Endothelial cell of umbilical vein (primary cell): ENCODE results near the gene TAS2R30. TPM values are rescaled to one million over a fixed set of nuclear protein-coding genes. Genes with fewer than 3 reads are reported as not detected.

Experiments used
- BruUV-seq: library from RNA; stranded (reverse); fragments of 400-500 nt; replicated peaks from 2 replicates; lab custom pipeline; 2021; lab: Mats Ljungman, UMichigan
- CTCF ChIA-PET: fragments of 300-600, 350-600 bp; sonication (Branson Sonifier 250); formaldehyde crosslinking; loops from one replicate; lab custom pipeline; 2021; ENCODE audit warnings: antibody characterized with exemption, inconsistent platforms; lab: Charles Lee
- POLR2A ChIA-PET: fragments of 300-600, 350-600 bp; sonication (Branson Sonifier 250); formaldehyde crosslinking; loops from one replicate; lab custom pipeline; 2021; ENCODE audit warnings: antibody characterized with exemption, inconsistent platforms; lab: Charles Lee
- DNase-seq: peaks from one replicate; pipeline ENCODE4 v3.0.0-alpha.2; 2011; ENCODE audit warnings: low read depth, low spot score
- FAIRE-seq: peaks from 2 replicates; lab custom pipeline; 2011; peaks lifted over from hg19 to GRCh38; lab: Jason Lieb, UNC
- H2AFZ ChIP-seq: 2 replicates; pipeline ENCODE4 v1.6.0; 2012; ENCODE audit warnings: low read depth, low read length, control low read depth, inconsistent platforms
- H3K27ac ChIP-seq: 2 replicates; pipeline ENCODE4 v1.5.1; 2011; ENCODE audit warnings: low read depth, mild to moderate bottlenecking, control low read depth, low read length, moderate library complexity; ENCODE audit not compliant: insufficient read depth
- H3K27me3 ChIP-seq, 2 experiments: 2 replicates each; pipeline versions ENCODE4 v1.6.0 to v1.6.1; 2011; ENCODE audit warnings: low read length in 2 of 2, mixed read lengths in 1 of 2; ENCODE audit not compliant: control insufficient read depth in 2 of 2, insufficient read depth in 2 of 2
- H3K36me3 ChIP-seq, 2 experiments: 2 replicates in 1 of 2; 3 replicates in 1 of 2; pipeline ENCODE4 v1.5.1; 2011; ENCODE audit warnings: low read length in 2 of 2, mild to moderate bottlenecking in 1 of 2, moderate library complexity in 1 of 2; ENCODE audit not compliant: control insufficient read depth in 2 of 2, insufficient read depth in 2 of 2; ENCODE audit errors: extremely low read depth in 1 of 2
- H3K4me1 ChIP-seq: 3 replicates; pipeline ENCODE4 v1.5.1; 2011; ENCODE audit warnings: mild to moderate bottlenecking, low read length; ENCODE audit not compliant: control insufficient read depth, insufficient read depth; ENCODE audit errors: extremely low read depth
- H3K4me2 ChIP-seq: 2 replicates; pipeline ENCODE4 v1.6.1; 2011; ENCODE audit warnings: low read length, control low read depth, mixed read lengths; ENCODE audit not compliant: insufficient read depth
- H3K4me3 ChIP-seq, 3 experiments: fragments of 200-600 bp in 1 of 3; sonication (generic), shearing (Covaris generic) in 1 of 3; replicated peaks in 1 of 3; 2 replicates each; pipeline ENCODE4 v1.5.1; 2011 to 2016; ENCODE audit warnings: control low read depth in 3 of 3, low read length in 3 of 3, mild to moderate bottlenecking in 2 of 3, inconsistent platforms in 1 of 3, low read depth in 1 of 3, moderate library complexity in 1 of 3; ENCODE audit not compliant: insufficient read depth in 1 of 3
- H3K79me2 ChIP-seq: 2 replicates; pipeline ENCODE4 v1.6.0; 2012; ENCODE audit warnings: low read length, inconsistent platforms; ENCODE audit not compliant: control insufficient read depth, insufficient read depth
- H3K9ac ChIP-seq: replicated peaks from 2 replicates; pipeline ENCODE3; 2011; ENCODE audit warnings: low read length, control low read depth; ENCODE audit not compliant: insufficient read depth; ENCODE audit errors: extremely low read depth
- H3K9me1 ChIP-seq: replicated peaks from 3 replicates; pipeline ENCODE4 v1.6.0; 2011; ENCODE audit warnings: mild to moderate bottlenecking, low read length; ENCODE audit not compliant: control insufficient read depth, insufficient read depth; ENCODE audit errors: extremely low read depth
- H3K9me3 ChIP-seq: replicated peaks from 2 replicates; pipeline ENCODE4 v1.5.1; 2012; ENCODE audit warnings: low read length, inconsistent platforms; ENCODE audit not compliant: control insufficient read depth, insufficient read depth
- H4K20me1 ChIP-seq: replicated peaks from 2 replicates; pipeline ENCODE3; 2011; ENCODE audit warnings: mild to moderate bottlenecking, low read length; ENCODE audit not compliant: control insufficient read depth, insufficient read depth; ENCODE audit errors: extremely low read depth
- EZH2 ChIP-seq: IDR thresholded peaks from 2 replicates; pipeline ENCODE4 v1.6.1; 2012; ENCODE audit warnings: borderline replicate concordance, low read depth, mild to moderate bottlenecking, moderate library complexity, low read length, inconsistent platforms; ENCODE audit not compliant: severe bottlenecking
- FOS ChIP-seq: IDR thresholded peaks from 2 replicates; pipeline ENCODE4 v1.6.1; 2011; ENCODE audit warnings: mild to moderate bottlenecking, low read length, moderate library complexity, borderline replicate concordance; ENCODE audit not compliant: insufficient read depth
- GATA2 ChIP-seq: IDR thresholded peaks from 2 replicates; pipeline ENCODE4 v1.7.0; 2011; ENCODE audit warnings: low read depth, mild to moderate bottlenecking, moderate library complexity, mixed read lengths, low read length; ENCODE audit not compliant: insufficient read length, insufficient read depth
- JUN ChIP-seq: IDR thresholded peaks from 2 replicates; pipeline ENCODE4 v1.6.1; 2011; ENCODE audit warnings: borderline replicate concordance, low read depth; ENCODE audit not compliant: insufficient read length, insufficient read depth
- MYC ChIP-seq: IDR thresholded peaks from one replicate; pipeline ENCODE4 v1.6.1; 2011; ENCODE audit warnings: mild to moderate bottlenecking, low read depth, low read length
- POLR2A ChIP-seq: IDR thresholded peaks from 2 replicates; pipeline ENCODE4 v1.6.1; 2012; ENCODE audit warnings: low read depth, mild to moderate bottlenecking, control low read depth, low read length
- POLR2AphosphoS5 ChIP-seq: IDR thresholded peaks from 2 replicates; pipeline ENCODE4 v1.6.1; 2012; ENCODE audit warnings: low read depth, mild to moderate bottlenecking, control low read depth, low read length, moderate library complexity; ENCODE audit not compliant: insufficient read depth
- dilution Hi-C: fragments of 300-500 bp; cut with MboI; formaldehyde crosslinking; loops from one replicate; pipeline ENCODE4 v1.15.0; 2019; ENCODE audit warnings: low sequenced_read_pairs; ENCODE audit not compliant: extremely low pct_ligation_motif_present
- intact Hi-C: fragments of 100-400 bp; cut with micrococcal nuclease; formaldehyde crosslinking; loops from one replicate; pipeline ENCODE4 v1.10.0; 2022
- polyA plus RNA-seq, 4 experiments: library from polyadenylated mRNA; depleted of rRNA in 3 of 4; stranded (reverse) in 3 of 4; unstranded in 1 of 4; fragments of >200 nt; gene quantifications; 2 replicates each; pipeline versions ENCODE4 v1.2.1 to v1.2.3, GENCODE V29; 2011 to 2012; ENCODE audit warnings: missing spikeins in 1 of 4
- small RNA-seq: library from RNA; depleted of rRNA; stranded (forward); fragments of <200 nt; gene quantifications from one replicate; pipeline ENCODE3, GENCODE V24; 2012; ENCODE audit warnings: low replicate concordance, low read depth; ENCODE audit not compliant: insufficient read depth, insufficient read length
- total RNA-seq: library from RNA; stranded (reverse); gene quantifications from 2 replicates; pipeline ENCODE4 v1.2.3, GENCODE V29; 2021
- TF ChIP-seq, protein P1 (sequence below), 2 donors: IDR thresholded peaks; 1 replicate in 1 of 2; 2 replicates in 1 of 2; pipeline ENCODE4 v1.5.1; 2011; ENCODE audit warnings: low read length in 2 of 2, mild to moderate bottlenecking in 2 of 2, moderate library complexity in 2 of 2, control low read depth in 1 of 2, inconsistent platforms in 1 of 2, low read depth in 1 of 2; ENCODE audit not compliant: insufficient read depth in 1 of 2; ENCODE audit errors: extremely low read depth in 1 of 2
- TF ChIP-seq, protein P2 (sequence below): IDR thresholded peaks from 2 replicates; pipeline ENCODE4 v1.6.1; 2011; ENCODE audit not compliant: insufficient read depth, insufficient read length

Gene TAS2R30
- total and polyA plus RNA-seq, 2 donors (not counting 3 experiments of a cell fraction or from before 2014, with no cell fraction given) = 0.26 to 5.2 TPM

DNA sequence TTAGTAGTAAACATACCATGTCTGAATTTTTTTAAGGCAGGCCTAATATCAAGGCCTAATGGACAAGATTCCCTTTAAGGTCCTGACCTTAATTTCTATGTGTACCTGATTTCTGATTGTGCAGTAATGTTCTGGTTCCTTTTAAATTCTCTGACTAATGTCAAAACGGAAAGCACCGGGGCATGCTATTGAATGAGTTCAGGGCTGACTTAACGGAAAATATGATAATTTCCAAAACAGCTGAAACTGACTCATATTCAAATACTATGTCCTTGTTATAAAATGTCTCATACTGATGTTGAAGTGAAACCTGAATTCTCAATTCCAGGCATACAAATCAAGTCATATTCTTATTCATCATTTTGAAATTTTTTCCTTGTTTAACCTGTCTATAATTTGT lies 49.0 kb downstream of the TAS2R30 start:
- no peaks in the 10 kb centered on the region for H3K36me3 ChIP-seq
- ChIA-PET POLR2A (no interaction called here), CTCF (no interaction called here)
- H3K4me1 ChIP-seq = no peaks in the 10 kb centered on the region
- H3K4me2 ChIP-seq = no peak overlapping the region
- intact Hi-C loops = loop anchor here (5.0 kb wide), 1 partner anchor 48 kb away; no protein-coding TSS in a partner anchor
- dilution Hi-C loops = no loop called here
- H3K27me3 ChIP-seq = no peaks in the 10 kb centered on the region
- H3K27ac ChIP-seq = peak overlapping the region; percentile 23
- H3K9me3 ChIP-seq = no peaks in the 10 kb centered on the region
- DNase-seq = peak; percentile 23
- no TSS peak for BruUV-seq
- no peaks in the 10 kb centered on the region for H3K9me1 ChIP-seq
- H3K79me2 ChIP-seq = no peaks in the 10 kb centered on the region
- H2AFZ ChIP-seq = no peak overlapping the region
- H3K4me3 ChIP-seq = no peak overlapping the region
- no peak for FAIRE-seq
- TF ChIP-seq, protein P1, sequence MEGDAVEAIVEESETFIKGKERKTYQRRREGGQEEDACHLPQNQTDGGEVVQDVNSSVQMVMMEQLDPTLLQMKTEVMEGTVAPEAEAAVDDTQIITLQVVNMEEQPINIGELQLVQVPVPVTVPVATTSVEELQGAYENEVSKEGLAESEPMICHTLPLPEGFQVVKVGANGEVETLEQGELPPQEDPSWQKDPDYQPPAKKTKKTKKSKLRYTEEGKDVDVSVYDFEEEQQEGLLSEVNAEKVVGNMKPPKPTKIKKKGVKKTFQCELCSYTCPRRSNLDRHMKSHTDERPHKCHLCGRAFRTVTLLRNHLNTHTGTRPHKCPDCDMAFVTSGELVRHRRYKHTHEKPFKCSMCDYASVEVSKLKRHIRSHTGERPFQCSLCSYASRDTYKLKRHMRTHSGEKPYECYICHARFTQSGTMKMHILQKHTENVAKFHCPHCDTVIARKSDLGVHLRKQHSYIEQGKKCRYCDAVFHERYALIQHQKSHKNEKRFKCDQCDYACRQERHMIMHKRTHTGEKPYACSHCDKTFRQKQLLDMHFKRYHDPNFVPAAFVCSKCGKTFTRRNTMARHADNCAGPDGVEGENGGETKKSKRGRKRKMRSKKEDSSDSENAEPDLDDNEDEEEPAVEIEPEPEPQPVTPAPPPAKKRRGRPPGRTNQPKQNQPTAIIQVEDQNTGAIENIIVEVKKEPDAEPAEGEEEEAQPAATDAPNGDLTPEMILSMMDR (IDR thresholded peaks at IDR 0.05; ENCODE audit: extremely low read depth in 1 of 2, insufficient read depth in 1 of 2, low read depth in 1 of 2, low read length in 2 of 2) = no peak
- TF ChIP-seq EZH2 (no peak), GATA2 (no peak), JUN (no peak), FOS (no peak), POLR2A (no peak), MYC (no peak), POLR2AphosphoS5 (no peak)
- TF ChIP-seq, protein P2, sequence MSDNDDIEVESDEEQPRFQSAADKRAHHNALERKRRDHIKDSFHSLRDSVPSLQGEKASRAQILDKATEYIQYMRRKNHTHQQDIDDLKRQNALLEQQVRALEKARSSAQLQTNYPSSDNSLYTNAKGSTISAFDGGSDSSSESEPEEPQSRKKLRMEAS = no peak
- no peak overlapping the region for H3K9ac ChIP-seq
- no peaks in the 10 kb centered on the region for H4K20me1 ChIP-seq

Small RNA genes lying within 50 kb of the gene (small RNA-seq; reads per million reads assigned to genes)
- gene AC018630.1 = not detected

Other genes with a start within 250 kb of the TAS2R30 start
- 0.97 and 1.7 TPM in 2 replicates for gene TAS2R13, start 225.1 kb downstream of the TAS2R30 start, total RNA-seq
- gene TAS2R13, start 225.1 kb downstream of the TAS2R30 start, polyA plus RNA-seq = 0.04 and 0.08 TPM in 2 replicates
- gene PRH2, start 205.4 kb downstream of the TAS2R30 start, total RNA-seq = not detected in 2 replicates
- 0.21 TPM in 1 of 2 replicates, not detected in the other for gene PRH2, start 205.4 kb downstream of the TAS2R30 start, polyA plus RNA-seq
- gene TAS2R14, start 195.4 kb downstream of the TAS2R30 start, total RNA-seq = 3.0 and 4.2 TPM in 2 replicates
- gene TAS2R14, start 195.4 kb downstream of the TAS2R30 start, polyA plus RNA-seq = 0.76 and 0.91 TPM in 2 replicates
- 1.5 and 1.6 TPM in 2 replicates for gene TAS2R50, start 147.7 kb downstream of the TAS2R30 start, total RNA-seq
- gene TAS2R50, start 147.7 kb downstream of the TAS2R30 start, polyA plus RNA-seq = 0.12 TPM in 1 of 2 replicates, not detected in the other
- 2.2 and 3.3 TPM in 2 replicates for gene TAS2R20, start 136.3 kb downstream of the TAS2R30 start, total RNA-seq
- 0.30 and 0.48 TPM in 2 replicates for gene TAS2R20, start 136.3 kb downstream of the TAS2R30 start, polyA plus RNA-seq
- gene TAS2R19, start 112.0 kb downstream of the TAS2R30 start, total RNA-seq = 3.1 and 4.1 TPM in 2 replicates
- gene TAS2R19, start 112.0 kb downstream of the TAS2R30 start, polyA plus RNA-seq = 0.12 and 0.29 TPM in 2 replicates
- 3.2 and 4.3 TPM in 2 replicates for gene TAS2R31, start 103.2 kb downstream of the TAS2R30 start, total RNA-seq
- 0.12 TPM in 1 of 2 replicates, not detected in the other for gene TAS2R31, start 103.2 kb downstream of the TAS2R30 start, polyA plus RNA-seq
- gene TAS2R46, start 72.3 kb downstream of the TAS2R30 start, total RNA-seq = 1.4 and 2.4 TPM in 2 replicates
- 0.14 TPM in 1 of 2 replicates, not detected in the other for gene TAS2R46, start 72.3 kb downstream of the TAS2R30 start, polyA plus RNA-seq
- 0.88 and 1.8 TPM in 2 replicates for gene TAS2R43, start 42.3 kb downstream of the TAS2R30 start, total RNA-seq
- gene TAS2R43, start 42.3 kb downstream of the TAS2R30 start, polyA plus RNA-seq = 0.07 TPM in 1 of 2 replicates, not detected in the other
- gene SMIM10L1, start 36.5 kb upstream of the TAS2R30 start, total RNA-seq = 10.8 and 10.9 TPM in 2 replicates
- 5.1 and 6.2 TPM in 2 replicates for gene SMIM10L1, start 36.5 kb upstream of the TAS2R30 start, polyA plus RNA-seq
- not detected in 2 replicates for gene TAS2R42, start 52.3 kb upstream of the TAS2R30 start, total RNA-seq
- gene TAS2R42, start 52.3 kb upstream of the TAS2R30 start, polyA plus RNA-seq = not detected in 2 replicates
- gene PRB3, start 135.1 kb upstream of the TAS2R30 start, total RNA-seq = not detected in 2 replicates
- gene PRB3, start 135.1 kb upstream of the TAS2R30 start, polyA plus RNA-seq = not detected in 2 replicates
- not detected in 2 replicates for gene PRB4, start 175.8 kb upstream of the TAS2R30 start, total RNA-seq
- not detected in 2 replicates for gene PRB4, start 175.8 kb upstream of the TAS2R30 start, polyA plus RNA-seq